ENCODE measurements around the gene FAM53A.

FAM53A gene

GRCh38 chr4:1683736-1684505 is at the start of gene FAM53A:
TSS of gene FAM53A (minus strand) at chr4:1684313. CDS start at chr4:1668741, 15,572 bp downstream.
- DNase-seq: peak in 41 of 58 donors; percentile 35 to 89 (median 75)

- no peak for DNase-seq
Observed at GRCh38 chr4:1732911-1733310, 48.8 kb upstream of the FAM53A start.

DNA sequence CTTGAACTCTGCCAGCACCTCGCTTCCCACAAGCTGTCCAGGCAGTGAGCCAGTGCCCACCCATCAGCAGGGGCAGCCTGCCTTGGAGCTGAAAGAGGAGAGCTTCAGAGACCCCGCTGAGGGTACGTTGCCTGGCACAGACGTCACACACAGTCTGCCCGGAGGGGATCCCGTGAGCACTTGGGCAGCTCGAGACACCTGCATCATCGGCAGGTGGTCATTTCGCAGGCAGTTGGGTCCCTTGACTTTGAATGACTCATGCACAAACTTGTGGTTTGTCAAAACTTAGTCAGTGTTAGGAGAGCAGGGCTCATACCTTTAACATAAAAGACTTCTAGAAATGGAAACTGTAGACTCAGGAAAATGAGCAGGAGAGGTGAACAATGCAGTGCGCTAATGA is 47.1 kb upstream of the FAM53A start:
- DNase-seq: no peak

DNA sequence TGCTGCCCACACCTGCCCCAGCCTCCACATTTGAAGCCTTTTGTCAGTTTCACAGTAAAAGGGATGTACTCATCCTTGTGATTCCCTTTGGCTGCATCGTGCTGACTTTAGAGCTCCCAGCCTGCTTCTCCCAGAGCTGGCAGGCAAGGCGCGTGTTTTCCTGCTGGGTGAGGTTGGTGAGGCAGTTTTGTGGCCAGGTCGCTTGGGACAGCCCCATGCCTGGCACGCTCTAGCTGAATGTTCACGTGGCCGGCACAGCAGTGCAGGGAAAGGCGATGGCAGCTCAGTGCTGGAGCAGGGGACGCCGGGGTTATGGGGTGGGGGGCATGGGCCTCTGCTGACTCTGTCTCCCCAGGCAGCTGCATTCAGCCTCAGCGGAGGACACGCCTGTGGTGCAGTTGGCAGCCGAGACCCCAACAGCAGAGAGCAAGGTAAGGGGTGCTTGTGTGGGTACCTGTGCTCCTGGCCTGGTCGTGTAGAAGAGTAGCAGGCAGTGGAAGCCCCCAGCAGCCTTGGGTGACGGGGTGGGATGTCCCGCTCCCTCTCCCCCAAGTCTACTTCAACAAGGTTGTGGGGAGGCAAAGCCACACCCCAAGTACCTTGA is 46.5 kb upstream of the FAM53A start:
- no peak for DNase-seq

DNA sequence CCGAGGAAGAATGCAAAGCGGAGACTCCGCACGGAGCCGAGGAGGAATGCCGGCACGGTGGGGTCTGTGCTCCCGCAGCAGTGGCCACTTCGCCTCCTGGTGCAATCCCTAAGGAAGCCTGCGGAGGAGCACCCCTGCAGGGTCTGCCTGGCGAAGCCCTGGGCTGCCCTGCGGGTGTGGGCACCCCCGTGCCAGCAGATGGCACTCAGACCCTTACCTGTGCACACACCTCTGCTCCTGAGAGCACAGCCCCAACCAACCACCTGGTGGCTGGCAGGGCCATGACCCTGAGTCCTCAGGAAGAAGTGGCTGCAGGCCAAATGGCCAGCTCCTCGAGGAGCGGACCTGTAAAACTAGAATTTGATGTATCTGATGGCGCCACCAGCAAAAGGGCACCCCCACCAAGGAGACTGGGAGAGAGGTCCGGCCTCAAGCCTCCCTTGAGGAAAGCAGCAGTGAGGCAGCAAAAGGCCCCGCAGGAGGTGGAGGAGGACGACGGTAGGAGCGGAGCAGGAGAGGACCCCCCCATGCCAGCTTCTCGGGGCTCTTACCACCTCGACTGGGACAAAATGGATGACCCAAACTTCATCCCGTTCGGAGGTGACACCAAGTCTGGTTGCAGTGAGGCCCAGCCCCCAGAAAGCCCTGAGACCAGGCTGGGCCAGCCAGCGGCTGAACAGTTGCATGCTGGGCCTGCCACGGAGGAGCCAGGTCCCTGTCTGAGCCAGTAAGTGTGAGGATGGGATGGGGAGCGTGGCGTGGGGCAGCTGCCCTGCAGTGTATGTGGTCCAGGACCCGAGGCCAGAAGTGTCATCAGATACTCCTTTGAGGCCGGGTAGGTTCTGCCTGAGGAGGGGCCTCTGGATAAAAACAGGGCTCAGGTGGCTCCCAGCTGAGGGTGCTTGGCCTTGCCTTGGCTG is 44.2 kb upstream of the FAM53A start:
- DNase-seq: no peak

DNA sequence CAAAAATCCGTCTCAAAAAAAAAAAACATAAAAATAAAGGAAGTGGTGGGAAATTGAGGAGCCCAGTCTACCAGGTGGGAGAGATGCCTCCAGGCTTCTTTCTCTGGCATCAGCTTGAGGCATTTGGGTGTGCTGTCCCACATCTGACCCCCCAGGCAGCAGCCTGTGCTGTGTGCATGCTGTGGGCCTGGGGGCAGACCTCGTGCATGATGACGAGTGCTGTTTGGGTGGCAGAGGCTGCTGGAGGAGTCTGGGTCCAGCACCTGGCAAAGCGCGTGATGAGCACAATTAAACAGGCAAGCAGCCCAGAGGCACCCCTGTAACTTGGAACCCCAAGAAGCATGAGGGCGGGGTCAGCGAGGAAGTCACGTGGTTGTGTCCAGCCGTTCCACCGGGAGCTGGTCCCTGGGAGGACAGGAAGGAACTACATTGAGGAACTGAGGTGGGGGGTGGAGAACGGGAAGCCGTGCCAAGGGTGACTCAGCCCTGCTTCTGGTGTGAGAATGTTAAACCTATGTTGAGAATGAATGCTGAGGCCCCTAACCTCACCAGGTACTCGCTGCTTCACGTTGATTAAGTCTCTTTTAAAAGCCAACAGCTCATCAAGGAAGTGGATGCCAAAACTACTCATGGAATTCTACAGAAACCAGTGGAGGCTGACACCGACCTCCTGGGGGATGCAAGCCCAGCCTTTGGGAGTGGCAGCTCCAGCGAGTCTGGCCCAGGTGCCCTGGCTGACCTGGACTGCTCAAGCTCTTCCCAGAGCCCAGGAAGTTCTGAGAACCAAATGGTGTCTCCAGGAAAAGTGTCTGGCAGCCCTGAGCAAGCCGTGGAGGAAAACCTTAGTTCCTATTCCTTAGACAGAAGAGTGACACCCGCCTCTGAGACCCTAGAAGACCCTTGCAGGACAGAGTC is 43.3 kb upstream of the FAM53A start:
- peak in 2 of 58 donors; percentile 7 to 28 for DNase-seq

GRCh38 chr4:1726146-1726934 is 42.2 kb upstream of the FAM53A start:
- DNase-seq: peak in 56 of 58 donors; percentile 21 to 97 (median 75)

DNA sequence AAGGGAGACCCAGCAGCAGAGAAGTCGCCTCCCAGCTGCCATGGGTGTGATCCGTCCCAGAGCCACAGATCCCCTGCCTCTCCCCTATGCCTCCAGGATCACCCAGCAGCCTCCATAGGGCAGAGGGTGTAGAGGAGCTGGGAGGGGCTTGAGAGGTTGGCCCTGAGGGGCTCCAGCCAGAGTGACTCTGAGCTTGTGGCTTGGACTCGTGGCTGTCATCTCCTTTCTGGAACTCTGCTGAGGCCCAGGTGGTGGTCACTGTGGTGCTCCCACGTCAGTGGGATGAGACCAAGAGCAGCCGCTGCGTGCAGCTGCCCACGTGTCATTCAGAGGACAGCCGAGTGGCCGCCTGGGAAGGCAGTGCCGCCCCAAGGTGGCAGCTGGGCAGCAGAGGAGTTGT is 41.4 kb upstream of the FAM53A start:
- no peak for DNase-seq

DNA sequence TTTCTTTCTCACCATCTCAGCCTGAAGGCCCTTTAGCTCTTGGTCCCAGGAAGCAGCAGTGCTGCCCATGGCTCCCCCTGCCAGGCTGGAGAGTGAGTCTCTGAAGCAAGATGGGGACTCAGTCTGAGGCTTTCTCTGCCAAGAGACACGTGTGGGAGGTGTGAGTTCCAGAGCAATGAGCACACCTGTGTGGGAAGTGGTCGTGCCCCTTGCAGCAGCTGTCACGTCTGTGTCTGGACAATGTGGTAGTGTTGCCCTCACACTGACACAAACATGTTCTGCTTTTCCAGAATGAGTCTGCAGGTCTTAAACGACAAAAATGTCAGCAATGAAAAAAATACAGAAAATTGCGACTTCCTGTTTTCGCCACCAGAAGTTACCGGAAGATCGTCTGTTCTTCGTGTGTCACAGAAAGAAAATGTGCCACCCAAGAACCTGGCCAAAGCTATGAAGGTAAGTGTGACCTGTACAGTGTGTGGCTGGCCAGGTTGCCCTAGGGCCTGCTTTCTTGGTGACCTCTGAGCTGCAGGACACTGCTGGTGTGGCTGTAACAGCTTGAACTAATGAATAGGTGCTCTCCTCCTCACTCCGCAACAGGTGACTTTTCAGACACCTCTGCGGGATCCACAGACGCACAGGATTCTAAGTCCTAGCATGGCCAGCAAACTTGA is 39.2 kb upstream of the FAM53A start:
- no peak for DNase-seq

GRCh38 chr4:1722551-1723118 is 38.5 kb upstream of the FAM53A start:
- DNase-seq: no peak

- DNase-seq: no peak
Observed at GRCh38 chr4:1721666-1722550, 37.8 kb upstream of the FAM53A start.

DNA sequence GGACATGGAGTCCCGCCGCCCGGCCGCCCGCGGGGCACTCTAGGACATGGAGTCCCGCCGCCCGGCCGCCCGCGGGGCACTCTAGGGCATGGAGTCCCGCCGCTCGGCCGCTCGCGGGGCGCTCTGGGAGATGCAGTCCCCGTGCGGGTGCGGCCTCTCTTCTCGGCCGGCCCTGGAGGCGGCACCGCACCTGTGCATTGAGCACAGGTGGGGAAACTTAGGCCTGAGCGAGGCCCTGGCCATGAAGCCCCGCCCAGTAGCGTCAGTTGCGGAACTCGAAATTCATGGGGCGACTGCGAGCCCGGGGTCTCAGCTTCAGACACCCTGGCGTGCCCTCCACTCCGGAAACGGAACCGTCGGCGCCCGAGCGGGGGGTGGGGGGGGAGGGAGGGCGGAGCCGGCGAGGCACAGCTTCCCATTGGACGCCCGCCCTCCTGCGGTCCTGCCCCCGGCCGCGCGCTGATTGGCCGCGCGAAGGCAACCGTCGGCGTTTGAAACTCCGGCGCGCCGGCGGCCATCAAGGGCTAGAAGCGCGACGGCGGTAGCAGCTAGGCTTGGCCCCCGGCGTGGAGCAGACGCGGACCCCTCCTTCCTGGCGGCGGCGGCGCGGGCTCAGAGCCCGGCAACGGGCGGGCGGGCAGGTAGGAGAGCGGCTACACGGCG is 37.0 kb upstream of the FAM53A start, which contains the start of the genes TACC3 and TMEM129:
Gene TACC3 (plus strand): TSS at position 519 of the 663 bp plus-strand sequence. CDS start 1,901 bp downstream, outside the sequence.
Gene TMEM129 (minus strand): TSS at position 321 of the 663 bp plus-strand sequence. CDS start 486 bp downstream, outside the sequence.
- peak; percentile 71 to 97 (median 94) for DNase-seq

GRCh38 chr4:1720163-1720983 is 36.3 kb upstream of the FAM53A start:
- DNase-seq: peak in 38 of 58 donors; percentile 10 to 73 (median 48)

DNA sequence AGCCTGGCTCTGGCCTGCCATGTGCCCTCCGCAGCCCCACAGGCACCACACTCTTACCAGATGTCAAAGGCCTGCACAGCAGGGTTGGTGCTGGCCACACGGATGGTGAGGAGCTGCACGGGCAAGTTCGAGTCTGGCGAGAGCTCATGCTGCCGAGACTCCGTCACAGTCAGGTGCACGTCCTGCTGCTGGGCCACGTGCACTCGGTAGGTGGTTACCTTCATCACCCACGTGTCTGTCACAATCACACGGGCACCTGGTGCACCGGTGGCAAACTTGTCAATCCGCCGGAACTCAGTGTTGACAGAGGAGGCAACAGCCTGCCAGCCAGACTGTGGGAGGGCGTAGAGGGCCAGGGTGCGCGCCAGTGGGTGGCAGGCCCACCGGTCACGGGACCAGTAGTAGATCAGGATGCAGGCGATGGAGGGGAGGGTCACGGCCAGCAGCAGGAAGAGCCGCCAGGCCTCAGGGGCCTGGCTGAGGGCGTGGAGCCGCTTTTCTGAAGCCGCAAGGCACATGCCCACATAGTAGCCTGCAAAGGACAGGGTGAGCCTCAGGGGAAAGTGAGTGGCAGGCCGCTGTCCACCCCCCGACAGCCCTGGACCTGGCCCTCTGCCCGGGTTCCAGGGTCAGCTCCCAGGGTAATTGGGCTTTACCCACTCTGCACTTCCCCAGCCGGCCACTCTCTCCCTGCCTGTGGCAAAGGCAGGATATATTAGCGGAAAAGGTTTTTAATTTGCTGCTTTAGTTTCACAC is 34.2 kb upstream of the FAM53A start:
- DNase-seq: no peak
